VCaP (cell line): ENCODE data around the gene SOBP.

Experiments
- H3K27ac ChIP-seq: fragments of 450-650 bp; 2 replicates; pipeline ENCODE4 v1.5.1; 2017
- TF ChIP-seq, protein P1 (sequence below): fragments of 450-650 bp; conservative IDR thresholded peaks from 2 replicates; pipeline ENCODE4 v1.5.1; 2017; ENCODE audit warnings: mild to moderate bottlenecking, moderate library complexity

SOBP gene

GRCh38 chr6:107539849-107540464 is 50.0 kb downstream of the SOBP start:
- TF ChIP-seq, protein P1, sequence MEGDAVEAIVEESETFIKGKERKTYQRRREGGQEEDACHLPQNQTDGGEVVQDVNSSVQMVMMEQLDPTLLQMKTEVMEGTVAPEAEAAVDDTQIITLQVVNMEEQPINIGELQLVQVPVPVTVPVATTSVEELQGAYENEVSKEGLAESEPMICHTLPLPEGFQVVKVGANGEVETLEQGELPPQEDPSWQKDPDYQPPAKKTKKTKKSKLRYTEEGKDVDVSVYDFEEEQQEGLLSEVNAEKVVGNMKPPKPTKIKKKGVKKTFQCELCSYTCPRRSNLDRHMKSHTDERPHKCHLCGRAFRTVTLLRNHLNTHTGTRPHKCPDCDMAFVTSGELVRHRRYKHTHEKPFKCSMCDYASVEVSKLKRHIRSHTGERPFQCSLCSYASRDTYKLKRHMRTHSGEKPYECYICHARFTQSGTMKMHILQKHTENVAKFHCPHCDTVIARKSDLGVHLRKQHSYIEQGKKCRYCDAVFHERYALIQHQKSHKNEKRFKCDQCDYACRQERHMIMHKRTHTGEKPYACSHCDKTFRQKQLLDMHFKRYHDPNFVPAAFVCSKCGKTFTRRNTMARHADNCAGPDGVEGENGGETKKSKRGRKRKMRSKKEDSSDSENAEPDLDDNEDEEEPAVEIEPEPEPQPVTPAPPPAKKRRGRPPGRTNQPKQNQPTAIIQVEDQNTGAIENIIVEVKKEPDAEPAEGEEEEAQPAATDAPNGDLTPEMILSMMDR: no peak
- H3K27ac ChIP-seq: peak overlapping the region; percentile 56

- TF ChIP-seq, protein P1: no peak
- H3K27ac ChIP-seq: peak overlapping the region; percentile 56
Observed at GRCh38 chr6:107540465-107540857, 50.5 kb downstream of the SOBP start.

- TF ChIP-seq, protein P1: no peak
Observed at GRCh38 chr6:107542192-107542668, 52.3 kb downstream of the SOBP start.

DNA sequence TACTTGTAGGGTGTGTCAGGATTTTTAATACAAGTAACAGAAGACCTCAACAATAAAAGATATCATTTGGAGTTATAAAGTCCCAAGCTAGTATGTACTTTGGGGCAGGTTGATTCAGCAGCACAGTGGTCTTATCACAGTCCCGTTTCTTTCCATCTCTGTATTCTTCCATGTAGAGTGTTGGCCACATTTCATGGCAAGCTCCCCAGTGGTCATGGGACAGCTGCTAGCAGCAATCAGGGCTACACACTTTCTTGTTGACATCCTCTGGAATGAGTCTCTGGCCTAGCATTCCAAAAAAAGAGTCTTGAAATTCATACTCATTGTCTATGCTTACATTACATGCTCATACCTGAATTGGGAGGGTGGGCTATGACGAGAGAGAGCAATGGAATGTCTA is 53.2 kb downstream of the SOBP start:
- H3K27ac ChIP-seq: no peak overlapping the region
- TF ChIP-seq, protein P1: no peak

More at GRCh38 chr6:107542192-107542668, 52.3 kb downstream of the SOBP start:
- H3K27ac ChIP-seq: peak overlapping the region; percentile 56

GRCh38 chr6:107543567-107543966 is 53.6 kb downstream of the SOBP start:
- TF ChIP-seq, protein P1: no peak
- no peak overlapping the region for H3K27ac ChIP-seq

DNA sequence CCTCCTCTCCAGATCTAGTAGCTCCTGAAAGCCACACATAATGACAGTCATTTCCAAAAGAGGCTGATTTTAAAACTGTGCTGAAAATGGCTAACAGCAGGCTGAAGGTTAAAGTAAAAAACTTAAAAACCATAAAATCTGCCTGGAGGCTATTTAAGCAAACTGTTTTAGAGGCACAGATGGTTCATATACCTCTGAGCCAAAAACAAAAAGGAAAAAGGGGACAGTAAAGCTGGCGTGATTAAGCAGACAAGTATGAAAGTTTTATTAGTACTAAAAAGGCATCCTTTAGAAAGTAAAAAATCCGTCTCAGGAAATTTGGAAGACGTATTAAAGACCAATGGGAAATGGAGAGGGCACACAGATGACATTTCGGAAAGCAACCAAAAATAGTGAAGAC is 55.8 kb downstream of the SOBP start:
- TF ChIP-seq, protein P1: no peak
- H3K27ac ChIP-seq: peak overlapping the region; percentile 15

- H3K27ac ChIP-seq: no peak overlapping the region
- TF ChIP-seq, protein P1: no peak
Observed at GRCh38 chr6:107546691-107547450, 57.0 kb downstream of the SOBP start.
